ENCODE results near the gene PFDN5.

GRCh38 chr12:53299454-53300180 lies 4.3 kb downstream of the PFDN5 start, which contains the start of gene MYG1:
- TF ChIP-seq, protein P1, sequence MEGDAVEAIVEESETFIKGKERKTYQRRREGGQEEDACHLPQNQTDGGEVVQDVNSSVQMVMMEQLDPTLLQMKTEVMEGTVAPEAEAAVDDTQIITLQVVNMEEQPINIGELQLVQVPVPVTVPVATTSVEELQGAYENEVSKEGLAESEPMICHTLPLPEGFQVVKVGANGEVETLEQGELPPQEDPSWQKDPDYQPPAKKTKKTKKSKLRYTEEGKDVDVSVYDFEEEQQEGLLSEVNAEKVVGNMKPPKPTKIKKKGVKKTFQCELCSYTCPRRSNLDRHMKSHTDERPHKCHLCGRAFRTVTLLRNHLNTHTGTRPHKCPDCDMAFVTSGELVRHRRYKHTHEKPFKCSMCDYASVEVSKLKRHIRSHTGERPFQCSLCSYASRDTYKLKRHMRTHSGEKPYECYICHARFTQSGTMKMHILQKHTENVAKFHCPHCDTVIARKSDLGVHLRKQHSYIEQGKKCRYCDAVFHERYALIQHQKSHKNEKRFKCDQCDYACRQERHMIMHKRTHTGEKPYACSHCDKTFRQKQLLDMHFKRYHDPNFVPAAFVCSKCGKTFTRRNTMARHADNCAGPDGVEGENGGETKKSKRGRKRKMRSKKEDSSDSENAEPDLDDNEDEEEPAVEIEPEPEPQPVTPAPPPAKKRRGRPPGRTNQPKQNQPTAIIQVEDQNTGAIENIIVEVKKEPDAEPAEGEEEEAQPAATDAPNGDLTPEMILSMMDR (IDR thresholded peaks at IDR 0.05), result peak; percentile 33
- no peak for TF ChIP-seq EZH2 (IDR thresholded peaks at IDR 0.05)

All from neural progenitor cell (in vitro differentiated cells).